OCI-LY1 (cell line): ENCODE results near the gene OXLD1.

Experiments used
- H2AFZ ChIP-seq: fragments of 200-600 bp; sonication (generic), shearing (Covaris generic); 2 replicates; pipeline ENCODE4 v1.6.0; 2014; ENCODE audit warnings: antibody characterized with exemption, mild to moderate bottlenecking, low read length
- H3F3A ChIP-seq: fragments of 200-600 bp; sonication (generic), shearing (Covaris generic); 2 replicates; pipeline ENCODE4 v1.6.0; 2014; ENCODE audit warnings: mild to moderate bottlenecking, antibody characterized with exemption, low read length, moderate library complexity; ENCODE audit not compliant: insufficient read depth
- H3K27ac ChIP-seq: fragments of 200-600 bp; sonication (generic); 2 replicates; pipeline ENCODE4 v1.5.1; 2014; ENCODE audit warnings: low read length, mixed run types, mild to moderate bottlenecking, low read depth; ENCODE audit not compliant: poor library complexity, severe bottlenecking
- H3K27me3 ChIP-seq: fragments of 200-600 bp; sonication (generic); 2 replicates; pipeline ENCODE4 v1.6.0; 2014; ENCODE audit warnings: antibody characterized with exemption, mild to moderate bottlenecking, low read length, moderate library complexity; ENCODE audit not compliant: insufficient read depth
- H3K36me3 ChIP-seq: fragments of 200-600 bp; sonication (generic); 2 replicates; pipeline ENCODE4 v1.6.1; 2014; ENCODE audit warnings: mild to moderate bottlenecking, antibody characterized with exemption, low read length, moderate library complexity, mixed read lengths; ENCODE audit not compliant: insufficient read depth
- H3K4me1 ChIP-seq: fragments of 200-600 bp; sonication (generic); 2 replicates; pipeline ENCODE4 v1.5.1; 2014; ENCODE audit warnings: mild to moderate bottlenecking, low read length, moderate library complexity; ENCODE audit not compliant: insufficient read depth, severe bottlenecking
- H3K4me2 ChIP-seq: fragments of 200-600 bp; sonication (generic), shearing (Covaris generic); 2 replicates; pipeline ENCODE4 v1.6.1; 2014; ENCODE audit warnings: low read length
- H3K4me3 ChIP-seq: fragments of 200-600 bp; sonication (generic); 2 replicates; pipeline ENCODE4 v1.5.1; 2014; ENCODE audit warnings: low read length, low read depth, mild to moderate bottlenecking, mixed read lengths; ENCODE audit not compliant: poor library complexity, severe bottlenecking
- H3K79me2 ChIP-seq: fragments of 200-600 bp; shearing (Covaris generic); 2 replicates; pipeline ENCODE4 v1.6.1; 2016; ENCODE audit warnings: mixed run types, low read length, mixed read lengths; ENCODE audit not compliant: insufficient read depth
- H3K9ac ChIP-seq: fragments of 200-600 bp; sonication (generic), shearing (Covaris generic); 2 replicates; pipeline ENCODE4 v1.6.1; 2014; ENCODE audit warnings: mild to moderate bottlenecking, low read length, mixed read lengths
- H3K9me2 ChIP-seq: fragments of 200-600 bp; sonication (generic), shearing (Covaris generic); 2 replicates; pipeline ENCODE4 v1.6.1; 2014; ENCODE audit warnings: low read depth, mild to moderate bottlenecking, low read length, mixed read lengths
- H3K9me3 ChIP-seq: fragments of 200-600 bp; shearing (Covaris generic); 2 replicates; pipeline ENCODE4 v1.6.1; 2014; ENCODE audit warnings: low read length, mixed read lengths
- H4K20me1 ChIP-seq: fragments of 200-600 bp; sonication (generic), shearing (Covaris generic); 2 replicates; pipeline ENCODE4 v1.6.0; 2016; ENCODE audit warnings: mild to moderate bottlenecking, low read length; ENCODE audit not compliant: insufficient read depth
- CTCF ChIP-seq: fragments of 200-600 bp; sonication (generic), shearing (Covaris generic); IDR thresholded peaks from 2 replicates; pipeline ENCODE4 v1.5.1; 2017; ENCODE audit warnings: mild to moderate bottlenecking, antibody characterized with exemption, low read length, moderate library complexity, mixed read lengths
- EZH2 ChIP-seq: fragments of 200-600 bp; sonication (generic), shearing (Covaris generic); IDR thresholded peaks from 2 replicates; pipeline ENCODE4 v1.8.0; 2017; ENCODE audit warnings: borderline replicate concordance, mixed run types, mild to moderate bottlenecking, antibody characterized with exemption, low read length, moderate library complexity, mixed read lengths

Gene OXLD1

GRCh38 chr17:81691196-81691595 is 24.8 kb upstream of the OXLD1 start:
- no peak overlapping the region for H2AFZ ChIP-seq
- TF ChIP-seq EZH2, result no peak
- no peak for TF ChIP-seq CTCF
- no peaks in the 10 kb centered on the region for H4K20me1 ChIP-seq
- no peaks in the 10 kb centered on the region for H3K9me2 ChIP-seq
- no peaks in the 10 kb centered on the region for H3K4me1 ChIP-seq
- peaks cover 93% of the 10 kb centered on the region for H3K36me3 ChIP-seq
- H3K4me2 ChIP-seq, result no peak overlapping the region
- no peaks in the 10 kb centered on the region for H3K9me3 ChIP-seq
- no peak overlapping the region for H3K27ac ChIP-seq
- H3K79me2 ChIP-seq, result no peaks in the 10 kb centered on the region
- no peak overlapping the region for H3K4me3 ChIP-seq
- H3F3A ChIP-seq, result no peaks in the 10 kb centered on the region
- H3K9ac ChIP-seq, result no peak overlapping the region
- no peaks in the 10 kb centered on the region for H3K27me3 ChIP-seq

GRCh38 chr17:81690549-81690948 is 24.1 kb upstream of the OXLD1 start:
- no peaks in the 10 kb centered on the region for H4K20me1 ChIP-seq
- H3K9ac ChIP-seq, result no peak overlapping the region
- no peaks in the 10 kb centered on the region for H3K27me3 ChIP-seq
- no peaks in the 10 kb centered on the region for H3K9me2 ChIP-seq
- no peaks in the 10 kb centered on the region for H3K9me3 ChIP-seq
- H2AFZ ChIP-seq, result no peak overlapping the region
- TF ChIP-seq EZH2, result no peak
- H3K4me3 ChIP-seq, result no peak overlapping the region
- H3K4me1 ChIP-seq, result peaks cover 3% of the 10 kb centered on the region
- H3F3A ChIP-seq, result no peaks in the 10 kb centered on the region
- no peaks in the 10 kb centered on the region; the same call in 1 of the 2 replicates for H3K79me2 ChIP-seq
- H3K4me2 ChIP-seq, result no peak overlapping the region
- peaks cover 93% of the 10 kb centered on the region for H3K36me3 ChIP-seq
- H3K27ac ChIP-seq, result no peak overlapping the region

GRCh38 chr17:81690066-81690465 is 23.7 kb upstream of the OXLD1 start:
- Histone ChIP-seq H3K9me2 (no peaks in the 10 kb centered on the region), H3K4me1 (peaks cover 8% of the 10 kb centered on the region), H3K4me2 (no peak overlapping the region), H4K20me1 (no peaks in the 10 kb centered on the region), H2AFZ (no peak overlapping the region), H3K9me3 (no peaks in the 10 kb centered on the region), H3K4me3 (no peak overlapping the region), H3K27me3 (no peaks in the 10 kb centered on the region), H3K27ac (no peak overlapping the region), H3K79me2 (no peaks in the 10 kb centered on the region; the same call in 1 of the 2 replicates), H3K36me3 (peaks cover 92% of the 10 kb centered on the region), H3K9ac (no peak overlapping the region), H3F3A (no peaks in the 10 kb centered on the region)
- TF ChIP-seq EZH2, result no peak
- no peak for TF ChIP-seq CTCF

GRCh38 chr17:81688616-81689015 is 22.2 kb upstream of the OXLD1 start:
- Histone ChIP-seq H3K4me2 (no peak overlapping the region), H3K36me3 (peaks cover 78% of the 10 kb centered on the region), H3K27me3 (no peaks in the 10 kb centered on the region), H3K9me3 (no peaks in the 10 kb centered on the region), H3K4me1 (peaks cover 16% of the 10 kb centered on the region), H3K9me2 (no peaks in the 10 kb centered on the region), H3K27ac (no peak overlapping the region), H3K79me2 (peaks cover 10% of the 10 kb centered on the region), H3K4me3 (no peak overlapping the region), H4K20me1 (no peaks in the 10 kb centered on the region), H3F3A (no peaks in the 10 kb centered on the region), H2AFZ (no peak overlapping the region), H3K9ac (no peak overlapping the region)
- TF ChIP-seq EZH2, result no peak
- TF ChIP-seq CTCF, result no peak
